Activated CD4-positive, alpha-beta memory T cell treated with anti-CD3 and anti-CD28 coated beads, Interleukin-2, amount 10 ng/mL, durations not matched to agents 7 days and 5 days (primary cell): Measurements from ENCODE around the gene GPATCH3. TPM values are rescaled to one million over a fixed set of nuclear protein-coding genes. Genes with fewer than 3 reads are reported as not detected.
A peak's percentile ranks its signal among the peaks of the same experiment; 100 is the strongest.

Experiments used
- CTCF ChIA-PET: fragments of 350-600 bp; sonication (Branson Sonifier 250); formaldehyde crosslinking; loops from one replicate; lab custom pipeline; 2021; ENCODE audit warnings: antibody characterized with exemption, inconsistent platforms; lab: Charles Lee
- POLR2A ChIA-PET: fragments of 350-600 bp; sonication (Branson Sonifier 250); formaldehyde crosslinking; loops from one replicate; lab custom pipeline; 2021; ENCODE audit warnings: antibody characterized with exemption; lab: Charles Lee
- DNase-seq: peaks from one replicate; pipeline ENCODE4 v3.0.0-alpha.2; 2020
- H3K27ac Mint-ChIP-seq: one replicate; pipeline ENCODE4 v1.8.0; 2021; ENCODE audit warnings: mild to moderate bottlenecking, mixed read lengths
- H3K27me3 Mint-ChIP-seq: one replicate; pipeline ENCODE4 v1.8.0; 2021; ENCODE audit warnings: mixed read lengths
- H3K36me3 Mint-ChIP-seq: one replicate; pipeline ENCODE4 v1.8.0; 2021; ENCODE audit warnings: low read depth, mixed read lengths
- H3K4me1 Mint-ChIP-seq: one replicate; pipeline ENCODE4 v1.8.0; 2021; ENCODE audit warnings: mixed read lengths
- H3K4me3 Mint-ChIP-seq: one replicate; pipeline ENCODE4 v1.8.0; 2021; ENCODE audit warnings: mild to moderate bottlenecking, mixed read lengths
- H3K9me3 Mint-ChIP-seq: one replicate; pipeline ENCODE4 v1.8.0; 2021; ENCODE audit warnings: mixed read lengths
- total RNA-seq, 2 experiments: library from RNA; stranded (reverse); gene quantifications; one replicate each; pipeline ENCODE4 v1.2.3, GENCODE V29; 2021

Gene GPATCH3
- total RNA-seq, 2 experiments from 2014 or later, result 16.0 to 16.7 TPM

DNA sequence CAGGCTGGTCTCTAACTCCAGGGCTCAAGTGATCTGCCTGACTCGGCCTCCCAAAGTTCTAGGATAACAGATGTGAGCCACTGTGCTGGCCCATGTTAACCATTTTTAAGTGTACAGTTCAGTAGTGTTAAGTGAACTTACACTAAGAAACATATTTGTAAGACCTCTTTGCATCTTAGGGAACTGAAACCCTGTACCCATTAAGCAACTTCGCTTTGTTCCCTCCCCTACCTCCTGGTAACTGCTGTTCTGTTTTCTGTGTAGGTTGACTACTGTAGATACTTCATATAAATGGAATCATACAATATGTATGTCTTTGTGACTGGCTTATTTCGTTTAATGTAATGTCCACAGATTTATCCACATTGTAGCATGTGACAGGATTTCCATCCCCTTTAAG, 32.3 kb upstream of the GPATCH3 start:
- Mint-ChIP-seq H3K4me1 (no peaks in the 10 kb centered on the region), H3K4me3 (no peak overlapping the region), H3K9me3 (no peaks in the 10 kb centered on the region), H3K36me3 (peaks cover 48% of the 10 kb centered on the region), H3K27me3 (no peaks in the 10 kb centered on the region), H3K27ac (no peak overlapping the region)
- ChIA-PET CTCF (no interaction called here), POLR2A (no interaction called here)
- no peak for DNase-seq

DNA sequence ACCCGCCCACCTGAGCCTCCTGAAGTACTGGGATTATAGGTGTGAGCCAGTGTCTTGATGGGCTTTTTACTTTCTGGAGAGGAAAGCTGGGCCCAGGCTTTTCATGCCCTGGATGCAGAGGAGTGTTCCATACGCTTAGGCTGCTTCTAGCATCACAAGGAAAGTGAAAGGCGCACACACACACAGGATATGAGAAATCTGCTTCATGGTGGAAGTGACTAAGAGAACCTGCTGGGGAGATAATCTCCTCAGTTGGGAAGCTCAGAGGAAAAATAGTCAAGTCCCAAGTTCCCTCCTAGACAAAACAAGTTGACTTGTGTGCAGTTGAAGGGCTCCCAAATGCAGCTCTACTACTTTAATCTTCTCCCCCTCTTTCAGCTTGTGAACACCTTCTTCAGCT, 23.4 kb upstream of the GPATCH3 start:
- no peak overlapping the region for H3K27ac Mint-ChIP-seq
- no peak for DNase-seq
- peaks cover 43% of the 10 kb centered on the region for H3K4me1 Mint-ChIP-seq
- H3K4me3 Mint-ChIP-seq, result peak overlapping the region; percentile 97
- no peaks in the 10 kb centered on the region for H3K27me3 Mint-ChIP-seq
- CTCF ChIA-PET, result no interaction called here
- POLR2A ChIA-PET, result interaction anchor here (1.0 to 2.0 kb wide), 2 partner anchors 10 to 35 kb away, joined by 3 to 8 read pairs; partner anchors contain the start of genes GPN2 and NR0B2
- no peaks in the 10 kb centered on the region for H3K9me3 Mint-ChIP-seq
- peaks cover 38% of the 10 kb centered on the region for H3K36me3 Mint-ChIP-seq

DNA sequence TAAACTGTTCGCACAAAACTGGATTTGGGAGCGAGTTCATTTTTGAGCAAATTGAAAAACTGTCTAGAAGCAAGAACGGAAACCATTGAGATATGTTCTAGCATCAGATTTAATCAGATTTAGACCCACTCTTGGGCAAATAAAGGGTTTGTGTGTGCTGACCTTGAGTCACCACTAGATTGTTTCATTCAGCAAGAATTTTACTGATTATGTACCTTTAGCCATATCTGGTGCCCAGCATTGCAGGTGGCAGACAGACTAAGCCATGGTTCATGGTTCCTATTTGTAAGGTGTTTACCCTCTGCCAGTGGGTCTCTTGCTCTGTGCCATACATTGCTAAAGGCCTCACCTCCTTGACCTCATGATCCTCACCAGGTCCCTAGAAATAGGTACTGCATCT, 22.6 kb upstream of the GPATCH3 start:
- ChIA-PET POLR2A (interaction anchor here (2.0 to 2.9 kb wide), 2 partner anchors 23 to 34 kb away, joined by 8 to 34 read pairs; partner anchors contain the start of genes GPATCH3 and GPN2), CTCF (no interaction called here)
- Mint-ChIP-seq H3K27ac (peak overlapping the region; percentile 89), H3K27me3 (no peaks in the 10 kb centered on the region), H3K4me1 (peaks cover 43% of the 10 kb centered on the region), H3K36me3 (peaks cover 30% of the 10 kb centered on the region), H3K4me3 (peak overlapping the region; percentile 97), H3K9me3 (no peaks in the 10 kb centered on the region)
- no peak for DNase-seq

DNA sequence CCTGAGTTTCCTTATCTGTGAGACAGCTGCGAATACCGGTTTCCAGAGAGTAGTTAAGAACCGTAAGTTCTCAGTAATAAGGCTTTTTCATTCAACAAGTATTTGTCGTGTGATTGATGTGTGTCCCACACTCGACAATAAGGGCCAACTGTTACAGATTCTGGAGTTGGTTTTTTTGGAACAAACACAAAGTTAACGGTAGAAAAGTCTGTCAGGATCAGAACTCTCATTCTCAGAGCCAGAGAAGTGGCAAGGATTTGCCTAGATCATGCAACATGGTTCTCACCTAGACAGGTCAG, 22.1 kb upstream of the GPATCH3 start:
- Mint-ChIP-seq H3K27ac (peak overlapping the region; percentile 89), H3K9me3 (no peaks in the 10 kb centered on the region), H3K27me3 (no peaks in the 10 kb centered on the region), H3K4me3 (peak overlapping the region; percentile 97), H3K4me1 (peaks cover 43% of the 10 kb centered on the region), H3K36me3 (peaks cover 26% of the 10 kb centered on the region)
- DNase-seq, result no peak
- CTCF ChIA-PET, result no interaction called here
- POLR2A ChIA-PET, result interaction anchor here (0.8 to 2.9 kb wide), 5 partner anchors 19 to 56 kb away, joined by 3 to 34 read pairs (median 5); partner anchors contain the start of genes GPATCH3 and GPN2

DNA sequence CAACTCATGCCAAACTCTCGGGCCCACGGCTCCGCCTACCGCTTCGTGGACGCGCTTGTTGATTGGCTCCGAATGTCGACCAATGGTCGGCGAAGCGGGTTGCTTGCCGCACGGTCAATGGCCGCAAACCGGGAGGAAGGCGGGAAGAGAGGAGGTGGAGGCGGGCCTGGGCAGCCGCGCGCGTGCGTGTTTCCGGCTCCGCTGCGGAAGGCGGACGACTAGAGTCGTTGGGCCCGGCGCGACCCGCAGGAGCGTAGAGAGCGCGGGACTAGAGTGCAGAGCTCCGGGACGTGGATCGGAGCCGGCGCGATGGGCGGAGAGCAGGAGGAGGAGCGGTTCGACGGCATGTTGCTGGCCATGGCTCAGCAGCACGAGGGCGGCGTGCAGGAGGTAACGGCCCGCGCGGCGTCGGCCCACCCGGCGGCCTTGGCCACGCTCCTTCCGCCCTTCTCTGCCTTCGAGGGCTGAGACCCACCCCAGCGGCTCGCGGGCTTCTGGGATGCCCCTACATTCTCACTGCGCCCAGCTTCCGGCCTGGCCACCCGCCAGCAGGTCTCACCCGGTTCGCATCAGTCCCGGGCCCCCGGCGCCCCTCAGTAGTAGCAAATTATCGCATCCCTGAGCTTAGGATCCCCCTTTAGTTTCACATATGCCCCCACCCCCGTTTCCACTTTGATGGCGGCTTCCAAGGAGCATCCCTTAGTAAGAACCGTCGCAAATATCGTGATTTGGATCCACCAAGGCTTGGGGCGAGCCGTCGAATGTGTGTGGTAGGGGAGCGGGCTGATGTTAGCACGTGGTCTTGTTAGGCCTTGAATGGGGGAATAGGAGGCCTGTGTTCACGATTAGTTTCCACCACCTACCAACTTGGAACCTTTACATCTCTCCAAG, 21.5 kb upstream of the GPATCH3 start, which contains the start of gene NUDC:
Gene NUDC, plus strand, starts transcription at position 204 of the 891 bp plus-strand sequence. Its CDS starts 106 bp downstream, at position 310.
- Mint-ChIP-seq H3K36me3 (peaks cover 23% of the 10 kb centered on the region), H3K4me3 (peak within 1 kb of the TSS; percentile 97), H3K27ac (peak within 1 kb of the TSS; percentile 89), H3K27me3 (no peaks in the 10 kb centered on the region), H3K9me3 (no peaks in the 10 kb centered on the region), H3K4me1 (peaks cover 40% of the 10 kb centered on the region)
- ChIA-PET CTCF (interaction anchor here (0.6 to 1.8 kb wide), 3 partner anchors 22 to 75 kb away, joined by 4 to 5 read pairs (median 4); partner anchors contain the start of gene GPATCH3), POLR2A (interaction anchor here (0.5 to 2.9 kb wide), 13 partner anchors 13 to 445 kb away, joined by 3 to 34 read pairs (median 3); partner anchors contain the start of genes GPATCH3 and GPN2)
- DNase-seq, result peak; percentile 98

DNA sequence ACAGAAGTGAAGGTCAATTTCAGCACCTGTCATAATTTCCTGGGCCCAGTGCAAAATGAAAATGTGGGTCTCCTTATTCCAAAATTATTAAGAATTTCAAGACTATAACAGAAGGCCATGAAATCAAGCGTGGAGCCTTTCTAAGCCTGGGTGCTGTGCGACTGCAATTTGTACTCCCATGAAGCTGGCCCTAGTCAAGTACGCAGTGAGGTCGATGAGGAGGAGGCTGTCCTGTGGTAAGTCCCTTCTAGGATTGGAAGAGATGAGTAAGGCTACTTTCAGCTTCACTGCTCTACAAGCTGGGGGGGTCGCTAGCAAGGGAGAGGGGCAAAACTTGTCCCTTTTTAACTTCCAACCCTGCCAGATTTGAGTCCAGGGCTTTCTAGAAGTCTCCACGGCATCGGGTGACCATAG, 20.9 kb upstream of the GPATCH3 start:
- DNase-seq, result no peak
- POLR2A ChIA-PET, result interaction anchor here (1.0 to 2.9 kb wide), 8 partner anchors 13 to 445 kb away, joined by 3 to 34 read pairs (median 4); partner anchors contain the start of genes GPATCH3 and GPN2
- Mint-ChIP-seq H3K4me1 (peaks cover 40% of the 10 kb centered on the region), H3K36me3 (peaks cover 16% of the 10 kb centered on the region), H3K4me3 (peak overlapping the region; percentile 97), H3K27me3 (no peaks in the 10 kb centered on the region), H3K9me3 (no peaks in the 10 kb centered on the region), H3K27ac (peak overlapping the region; percentile 89)
- CTCF ChIA-PET, result interaction anchor here (0.6 to 1.8 kb wide), 3 partner anchors 21 to 76 kb away, joined by 4 to 5 read pairs (median 4); partner anchors contain the start of gene GPATCH3

DNA sequence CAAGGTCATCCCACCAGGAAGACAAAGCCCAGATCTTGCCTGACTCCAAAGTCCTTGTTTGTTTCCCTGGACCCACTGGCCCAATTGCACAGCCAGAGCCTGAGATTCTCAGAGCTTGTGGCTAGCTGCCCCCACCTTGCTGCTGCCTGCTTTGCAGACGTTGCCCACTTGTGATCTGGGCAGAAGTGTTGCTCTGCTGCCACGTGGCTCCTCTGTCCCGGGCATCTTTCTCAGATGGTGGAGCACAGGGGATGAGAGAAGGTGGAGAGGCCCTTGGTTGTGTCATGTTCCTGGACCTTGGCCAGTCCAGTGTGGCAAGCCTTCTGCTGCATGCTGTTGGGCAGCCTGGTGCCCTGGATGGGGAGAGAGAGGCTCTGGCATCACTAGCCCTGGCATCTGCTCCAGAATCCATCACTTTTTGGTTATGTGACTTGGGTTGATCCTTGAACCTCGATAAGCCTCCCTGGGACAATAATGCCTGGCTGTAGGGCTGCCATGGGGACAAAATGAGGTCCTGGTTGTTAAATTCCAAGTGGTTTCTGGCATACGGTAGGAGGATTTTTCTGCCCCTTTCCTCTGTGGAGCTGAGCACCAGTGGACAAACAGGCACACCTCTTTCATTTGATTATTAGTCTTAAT, 15.1 kb upstream of the GPATCH3 start:
- Mint-ChIP-seq H3K9me3 (no peaks in the 10 kb centered on the region), H3K4me1 (peaks cover 3% of the 10 kb centered on the region), H3K27ac (no peak overlapping the region), H3K27me3 (no peaks in the 10 kb centered on the region), H3K4me3 (no peak overlapping the region), H3K36me3 (no peaks in the 10 kb centered on the region)
- ChIA-PET POLR2A (interaction anchor here (1.4 to 2.5 kb wide), 2 partner anchors 14 to 15 kb away, joined by 4 to 7 read pairs; partner anchors contain the start of gene GPATCH3), CTCF (interaction anchor here (0.6 kb wide), 1 partner anchor 47 kb away, joined by 3 read pairs; no protein-coding TSS in a partner anchor)
- no peak for DNase-seq

DNA sequence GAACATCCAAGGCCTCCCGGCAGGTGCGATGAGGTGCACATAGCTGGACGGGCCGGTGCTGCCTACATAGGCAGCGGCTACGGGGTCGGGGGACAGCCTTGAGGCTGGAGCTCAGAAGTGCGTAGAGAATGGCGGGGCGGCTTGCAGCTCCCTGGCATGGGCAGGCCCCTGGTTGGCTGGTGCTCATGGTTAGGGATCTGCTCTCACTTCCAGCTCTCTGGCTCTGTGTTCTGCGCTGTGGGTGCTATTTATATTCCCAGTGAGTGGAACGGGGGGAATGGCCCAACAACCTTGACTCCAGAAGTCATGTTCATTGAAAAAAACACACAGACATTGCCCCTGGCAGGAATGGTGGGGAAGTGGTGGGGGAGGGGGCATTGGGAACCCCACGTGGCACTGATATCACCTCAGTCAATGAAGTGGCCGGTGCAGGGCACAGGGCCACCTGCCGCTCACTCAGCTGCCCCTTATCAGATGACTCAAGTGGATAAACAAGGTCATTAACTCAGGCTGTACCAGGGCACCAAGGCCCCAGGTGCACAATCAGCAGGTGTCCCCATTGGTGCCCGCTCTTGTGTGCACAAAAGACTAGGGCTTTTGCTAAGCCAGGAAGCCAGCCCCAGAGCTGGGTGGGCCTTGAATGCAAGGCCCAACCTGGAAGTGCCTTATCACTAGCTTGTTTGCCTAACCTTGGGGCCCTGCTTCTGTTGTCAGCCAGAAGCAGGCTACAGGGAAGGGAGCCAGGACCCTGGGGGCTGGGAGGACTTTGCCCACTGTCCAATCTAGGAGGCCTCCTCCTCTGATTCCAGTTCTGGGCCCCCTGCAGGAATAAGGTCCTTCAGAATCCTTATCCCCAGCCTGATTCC, 13.7 kb upstream of the GPATCH3 start, which contains the start of gene NR0B2:
Gene NR0B2, minus strand, starts transcription at position 222 of the 866 bp plus-strand sequence. Its CDS starts 35 bp downstream, at position 187.
- H3K36me3 Mint-ChIP-seq, result no peaks in the 10 kb centered on the region
- no peaks in the 10 kb centered on the region for H3K4me1 Mint-ChIP-seq
- no peak within 1 kb of the TSS for H3K4me3 Mint-ChIP-seq
- ChIA-PET POLR2A (interaction anchor here (1.4 to 2.0 kb wide), 3 partner anchors 10 to 24 kb away, joined by 3 to 7 read pairs (median 4); partner anchors contain the start of genes GPATCH3 and GPN2), CTCF (no interaction called here)
- peaks cover 5% of the 10 kb centered on the region for H3K27me3 Mint-ChIP-seq
- no peaks in the 10 kb centered on the region for H3K9me3 Mint-ChIP-seq
- no peak for DNase-seq
- no peak within 1 kb of the TSS for H3K27ac Mint-ChIP-seq

DNA sequence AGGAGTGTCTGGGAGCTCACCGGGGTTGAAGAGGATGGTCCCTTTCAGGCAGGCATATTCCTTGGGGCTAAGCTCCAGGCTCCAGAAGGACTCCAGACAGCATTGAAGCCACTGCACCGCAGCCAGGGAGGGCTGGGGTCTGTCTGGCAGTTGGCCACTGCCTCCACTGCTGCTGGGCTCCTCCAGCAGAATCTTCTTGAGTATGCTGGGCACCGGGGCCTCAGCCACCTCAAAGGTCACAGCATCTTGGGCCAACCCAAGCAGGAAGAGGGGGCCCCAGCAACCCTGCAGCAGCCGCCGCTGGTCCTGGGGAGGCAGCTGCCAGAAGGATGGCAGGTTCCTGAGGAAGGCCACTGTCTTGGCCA, 13.1 kb upstream of the GPATCH3 start:
- Mint-ChIP-seq H3K27ac (no peak overlapping the region), H3K9me3 (no peaks in the 10 kb centered on the region), H3K4me3 (no peak overlapping the region), H3K27me3 (peaks cover 5% of the 10 kb centered on the region), H3K36me3 (no peaks in the 10 kb centered on the region), H3K4me1 (no peaks in the 10 kb centered on the region)
- no peak for DNase-seq
- POLR2A ChIA-PET, result interaction anchor here (1.6 to 2.0 kb wide), 2 partner anchors 11 to 23 kb away, joined by 3 to 7 read pairs; partner anchors contain the start of gene GPN2
- CTCF ChIA-PET, result interaction anchor here (1.2 kb wide), 1 partner anchor 13 kb away, joined by 4 read pairs; the partner anchor contains the start of gene GPATCH3

DNA sequence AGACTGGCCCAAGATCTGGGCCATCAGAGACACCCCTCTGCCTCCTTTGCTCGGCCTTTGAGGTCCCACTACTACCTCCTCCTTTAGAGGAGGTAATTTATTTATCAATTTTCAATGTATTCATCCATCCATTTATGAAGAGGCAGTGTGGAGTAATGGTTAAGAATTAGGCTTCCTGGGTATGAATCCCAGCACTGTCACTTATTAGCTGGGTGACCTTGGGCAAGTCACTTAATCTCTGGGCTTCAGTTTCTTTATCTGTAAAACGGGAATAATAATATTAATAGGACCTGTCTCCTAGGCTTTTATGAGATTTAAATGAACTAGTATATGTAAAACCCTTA, 11.9 kb upstream of the GPATCH3 start:
- Mint-ChIP-seq H3K27ac (no peak overlapping the region), H3K9me3 (no peaks in the 10 kb centered on the region), H3K36me3 (no peaks in the 10 kb centered on the region), H3K27me3 (peaks cover 7% of the 10 kb centered on the region), H3K4me1 (no peaks in the 10 kb centered on the region), H3K4me3 (no peak overlapping the region)
- ChIA-PET POLR2A (interaction anchor here (1.0 to 2.0 kb wide), 2 partner anchors 12 to 22 kb away, joined by 4 to 7 read pairs; partner anchors contain the start of genes GPATCH3 and GPN2), CTCF (interaction anchor here (1.2 kb wide), 1 partner anchor 11 kb away, joined by 4 read pairs; the partner anchor contains the start of gene GPATCH3)
- no peak for DNase-seq

DNA sequence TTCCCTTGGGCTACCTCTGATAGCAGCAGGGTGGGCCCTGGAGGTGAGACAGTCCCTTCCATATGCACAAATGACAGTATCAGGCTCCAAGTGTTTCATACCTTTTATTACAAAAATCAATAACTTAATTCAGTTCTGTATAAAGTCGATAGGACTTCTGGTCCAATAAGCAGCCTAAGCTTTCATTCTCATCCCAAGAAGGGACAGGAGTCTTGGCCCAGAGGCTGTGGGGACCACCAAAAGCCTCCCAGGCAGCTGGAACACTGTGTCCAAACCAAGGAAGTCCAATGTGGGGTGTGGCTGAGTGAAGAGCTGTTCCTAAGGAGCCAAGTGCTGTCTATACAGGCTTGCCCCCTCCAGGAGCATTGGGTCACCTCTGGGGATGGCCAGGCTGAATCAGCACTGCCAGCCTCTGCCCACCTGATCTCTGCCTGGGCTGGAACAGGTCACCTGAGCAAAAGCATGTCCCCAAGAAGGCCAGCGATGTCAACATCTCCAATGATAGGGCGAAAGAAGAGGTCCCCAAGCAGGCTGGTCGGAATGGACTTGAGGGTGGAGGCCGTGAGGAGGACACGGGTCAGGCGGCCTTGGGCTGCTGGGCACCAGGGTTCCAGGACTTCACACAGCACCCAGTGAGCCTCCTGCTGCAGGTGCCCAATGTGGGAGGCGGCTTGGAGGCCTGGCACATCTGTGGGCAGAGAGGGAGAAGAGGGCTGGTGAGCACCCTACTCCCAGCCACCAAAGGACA, 11.3 kb upstream of the GPATCH3 start:
- Mint-ChIP-seq H3K4me1 (no peaks in the 10 kb centered on the region), H3K4me3 (no peak overlapping the region), H3K27ac (no peak overlapping the region), H3K27me3 (peaks cover 11% of the 10 kb centered on the region), H3K9me3 (no peaks in the 10 kb centered on the region), H3K36me3 (no peaks in the 10 kb centered on the region)
- DNase-seq, result no peak
- ChIA-PET CTCF (no interaction called here), POLR2A (no interaction called here)
